WTC11 (cell line): ENCODE data around the gene COLEC12. TPM values are rescaled to one million over a fixed set of nuclear protein-coding genes. Genes with fewer than 3 reads are reported as not detected.

Experiments
- ATAC-seq: fragments of 200-7000 bp; cut with Tn5 transposase; 2 replicates; pipeline ENCODE4 v1.10.0; 2021; ENCODE audit warnings: mild to moderate bottlenecking, moderate library complexity
- CTCF ChIA-PET: fragments of 300-600 bp; sonication (Branson Sonifier 250); formaldehyde crosslinking; loops from one replicate; lab custom pipeline; 2021; ENCODE audit warnings: antibody characterized with exemption; lab: Charles Lee
- POLR2A ChIA-PET: fragments of 350-600 bp; sonication (Branson Sonifier 250); formaldehyde crosslinking; loops from one replicate; lab custom pipeline; 2021; ENCODE audit warnings: antibody characterized with exemption; lab: Charles Lee
- DNase-seq: peaks from one replicate; pipeline ENCODE4 v3.0.0; 2021; ENCODE audit warnings: low spot score
- H3K27ac Mint-ChIP-seq: 2 replicates; pipeline ENCODE4 v1.8.0; 2021; ENCODE audit warnings: mixed read lengths
- H3K27me3 Mint-ChIP-seq: 2 replicates; pipeline ENCODE4 v1.8.0; 2021; ENCODE audit warnings: low read depth, mild to moderate bottlenecking, moderate library complexity, mixed read lengths
- H3K36me3 Mint-ChIP-seq: 2 replicates; pipeline ENCODE4 v1.8.0; 2021; ENCODE audit warnings: mixed read lengths
- H3K4me1 Mint-ChIP-seq: 2 replicates; pipeline ENCODE4 v1.8.0; 2022; ENCODE audit warnings: mixed read lengths
- H3K4me3 Mint-ChIP-seq: 2 replicates; pipeline ENCODE4 v1.8.0; 2021; ENCODE audit warnings: mild to moderate bottlenecking, moderate library complexity, mixed read lengths
- H3K9me3 Mint-ChIP-seq: 2 replicates; pipeline ENCODE4 v1.8.0; 2021; ENCODE audit warnings: mixed read lengths
- ELF4 ChIP-seq: sonication (generic); formaldehyde crosslinking; IDR thresholded peaks from 2 replicates; pipeline ENCODE4 v1.8.1; 2022; ENCODE audit warnings: low read depth, mild to moderate bottlenecking, moderate library complexity, missing genetic modification reagents
- FOXP1 ChIP-seq: sonication (generic); formaldehyde crosslinking; IDR thresholded peaks from 2 replicates; pipeline ENCODE4 v1.8.0; 2022; ENCODE audit warnings: missing genetic modification reagents, mild to moderate bottlenecking, moderate library complexity, borderline replicate concordance
- GRHL2 ChIP-seq: fragments of 250-450 bp; sonication (Bioruptor Pico); IDR thresholded peaks from 2 replicates; pipeline ENCODE4 v1.8.0; 2022; ENCODE audit warnings: mild to moderate bottlenecking, moderate library complexity; ENCODE audit not compliant: insufficient replicate concordance, severe bottlenecking
- GTF2I ChIP-seq: fragments of 250-450 bp; sonication (Bioruptor Pico); conservative IDR thresholded peaks from 2 replicates; pipeline ENCODE4 v1.4.0; 2021; ENCODE audit warnings: mild to moderate bottlenecking
- NR3C1 ChIP-seq: sonication (generic); formaldehyde crosslinking; conservative IDR thresholded peaks from 2 replicates; pipeline ENCODE4 v1.8.1; 2023; ENCODE audit warnings: low read depth, mild to moderate bottlenecking, missing genetic modification reagents
- PRRX2 ChIP-seq: fragments of 250-450 bp; sonication (Bioruptor Pico); IDR thresholded peaks from 2 replicates; pipeline ENCODE4 v1.8.0; 2021; ENCODE audit warnings: mild to moderate bottlenecking
- TEAD1 ChIP-seq: sonication (generic); formaldehyde crosslinking; IDR thresholded peaks from 2 replicates; pipeline ENCODE4 v1.8.0; 2022; ENCODE audit warnings: mild to moderate bottlenecking, missing genetic modification reagents
- TP53 ChIP-seq: sonication (generic); formaldehyde crosslinking; IDR thresholded peaks from 2 replicates; pipeline ENCODE4 v1.8.1; 2023; ENCODE audit warnings: mild to moderate bottlenecking, missing genetic modification reagents
- ZNF138 ChIP-seq: sonication (generic); formaldehyde crosslinking; conservative IDR thresholded peaks from 2 replicates; pipeline ENCODE4 v1.8.1; 2022; ENCODE audit warnings: mild to moderate bottlenecking, moderate library complexity, missing genetic modification reagents
- total RNA-seq: library from RNA; stranded (reverse); gene quantifications from 3 replicates; pipeline ENCODE4 v1.2.3, GENCODE V29; 2021
- TF ChIP-seq, protein P1 (sequence below): sonication (generic); formaldehyde crosslinking; IDR thresholded peaks from 2 replicates; pipeline ENCODE4 v1.8.1; 2023; ENCODE audit warnings: mild to moderate bottlenecking, missing genetic modification reagents
- TF ChIP-seq, protein P2 (sequence below): sonication (generic); formaldehyde crosslinking; IDR thresholded peaks from 2 replicates; pipeline ENCODE4 v1.8.1; 2023; ENCODE audit warnings: mild to moderate bottlenecking, missing genetic modification reagents, moderate library complexity
- TF ChIP-seq, protein P3 (sequence below): sonication (generic); formaldehyde crosslinking; IDR thresholded peaks from 2 replicates; pipeline ENCODE4 v1.8.1; 2023; ENCODE audit warnings: mild to moderate bottlenecking, missing genetic modification reagents
- TF ChIP-seq, protein P4 (sequence below): sonication (generic); formaldehyde crosslinking; IDR thresholded peaks from 2 replicates; pipeline ENCODE4 v1.8.1; 2022; ENCODE audit warnings: mild to moderate bottlenecking, moderate library complexity, missing genetic modification reagents
- TF ChIP-seq, protein P5 (sequence below): sonication (generic); formaldehyde crosslinking; IDR thresholded peaks from 2 replicates; pipeline ENCODE4 v1.8.0; 2023; ENCODE audit warnings: missing genetic modification reagents, mild to moderate bottlenecking, borderline replicate concordance
- TF ChIP-seq, protein P6 (sequence below): fragments of 200-600 bp; IDR thresholded peaks from 2 replicates; pipeline ENCODE4 v1.8.0; 2022; ENCODE audit warnings: antibody characterized with exemption
- TF ChIP-seq, protein P7 (sequence below): fragments of 250-450 bp; sonication (Bioruptor Pico); IDR thresholded peaks from 2 replicates; pipeline ENCODE4 v1.9.0; 2021; ENCODE audit warnings: moderate library complexity, mild to moderate bottlenecking, inconsistent platforms, borderline replicate concordance

Gene COLEC12
- total RNA-seq, 1 experiment from 2014 or later, result 0.48 TPM

DNA sequence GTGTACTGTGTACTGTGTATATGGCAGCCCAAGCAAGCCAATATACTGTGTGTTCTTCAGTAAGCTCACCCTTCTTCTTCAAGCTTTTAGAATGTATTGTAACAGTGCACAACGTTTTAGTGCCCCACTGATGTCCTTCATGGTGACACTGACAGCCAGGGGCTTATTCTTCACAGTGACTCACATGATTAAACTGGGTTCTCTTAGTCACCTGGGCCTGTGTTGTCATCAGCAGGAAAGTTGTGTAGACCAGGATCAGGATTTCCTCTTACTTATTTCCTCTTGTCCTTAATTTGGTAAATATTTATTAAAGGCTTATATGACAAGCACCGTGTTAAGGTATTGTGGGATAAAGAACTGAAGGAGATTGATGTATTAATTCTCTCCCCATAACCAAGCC is 164.8 kb downstream of the COLEC12 start:
- H3K27ac Mint-ChIP-seq, result no peak overlapping the region
- CTCF ChIA-PET, result no interaction called here
- POLR2A ChIA-PET, result no interaction called here

DNA sequence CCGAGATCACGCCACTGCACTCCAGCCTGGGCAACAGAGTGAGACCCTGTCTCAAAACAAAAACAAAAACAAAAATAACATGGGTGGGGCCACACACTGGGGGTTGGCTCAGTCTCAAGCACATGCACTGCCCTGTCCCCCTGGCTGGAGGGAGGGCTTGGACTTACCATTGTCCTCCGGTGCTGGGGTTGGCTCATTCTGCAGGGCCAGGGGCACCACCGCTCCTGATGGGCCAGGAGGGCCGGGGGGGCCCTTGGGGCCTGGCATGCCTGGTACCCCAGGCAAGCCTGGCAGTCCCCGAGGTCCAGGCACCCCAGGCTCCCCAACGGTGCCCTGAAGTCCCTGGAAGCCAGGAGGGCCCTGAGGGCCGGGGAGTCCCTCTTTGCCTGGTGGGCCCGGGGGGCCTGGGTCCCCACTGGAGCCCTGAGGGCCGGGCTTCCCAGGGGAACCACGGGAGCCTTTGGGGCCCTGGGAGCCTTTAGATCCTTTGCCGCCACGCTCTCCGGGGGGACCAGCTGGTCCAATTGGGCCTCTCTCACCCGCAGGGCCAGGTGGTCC is 165.8 kb downstream of the COLEC12 start:
- H3K4me1 Mint-ChIP-seq, result no peaks in the 10 kb centered on the region; the same call in 1 of the 2 replicates
- no peak for ATAC-seq

More for the DNA sequence above, 164.8 kb downstream of the COLEC12 start:
- no peak for TF ChIP-seq TEAD1 (CRISPR knock-in tag)
- TF ChIP-seq, all 79 proteins: peak for 0
- Mint-ChIP-seq H3K4me3 (no peak overlapping the region), H3K4me1 (no peaks in the 10 kb centered on the region; the same call in 1 of the 2 replicates), H3K27me3 (no peaks in the 10 kb centered on the region), H3K36me3 (no peaks in the 10 kb centered on the region), H3K9me3 (no peaks in the 10 kb centered on the region)
- DNase-seq (no peak), ATAC-seq (no peak)

More for the DNA sequence above, 165.8 kb downstream of the COLEC12 start:
- no peak overlapping the region for H3K27ac Mint-ChIP-seq
- H3K36me3 Mint-ChIP-seq, result no peaks in the 10 kb centered on the region
- H3K9me3 Mint-ChIP-seq, result no peaks in the 10 kb centered on the region
- no peaks in the 10 kb centered on the region for H3K27me3 Mint-ChIP-seq
- TF ChIP-seq, protein P1, sequence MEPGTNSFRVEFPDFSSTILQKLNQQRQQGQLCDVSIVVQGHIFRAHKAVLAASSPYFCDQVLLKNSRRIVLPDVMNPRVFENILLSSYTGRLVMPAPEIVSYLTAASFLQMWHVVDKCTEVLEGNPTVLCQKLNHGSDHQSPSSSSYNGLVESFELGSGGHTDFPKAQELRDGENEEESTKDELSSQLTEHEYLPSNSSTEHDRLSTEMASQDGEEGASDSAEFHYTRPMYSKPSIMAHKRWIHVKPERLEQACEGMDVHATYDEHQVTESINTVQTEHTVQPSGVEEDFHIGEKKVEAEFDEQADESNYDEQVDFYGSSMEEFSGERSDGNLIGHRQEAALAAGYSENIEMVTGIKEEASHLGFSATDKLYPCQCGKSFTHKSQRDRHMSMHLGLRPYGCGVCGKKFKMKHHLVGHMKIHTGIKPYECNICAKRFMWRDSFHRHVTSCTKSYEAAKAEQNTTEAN, result no peak
- TF ChIP-seq PRRX2, result no peak
- TF ChIP-seq, protein P2, sequence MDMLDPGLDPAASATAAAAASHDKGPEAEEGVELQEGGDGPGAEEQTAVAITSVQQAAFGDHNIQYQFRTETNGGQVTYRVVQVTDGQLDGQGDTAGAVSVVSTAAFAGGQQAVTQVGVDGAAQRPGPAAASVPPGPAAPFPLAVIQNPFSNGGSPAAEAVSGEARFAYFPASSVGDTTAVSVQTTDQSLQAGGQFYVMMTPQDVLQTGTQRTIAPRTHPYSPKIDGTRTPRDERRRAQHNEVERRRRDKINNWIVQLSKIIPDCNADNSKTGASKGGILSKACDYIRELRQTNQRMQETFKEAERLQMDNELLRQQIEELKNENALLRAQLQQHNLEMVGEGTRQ (CRISPR knock-in tag), result no peak
- TF ChIP-seq ZNF138 (CRISPR knock-in tag), result no peak
- no peak for TF ChIP-seq GRHL2 (CRISPR knock-in tag)
- no peak for TF ChIP-seq ELF4
- no peak for TF ChIP-seq NR3C1 (CRISPR knock-in tag)
- no peak for TF ChIP-seq TP53 (CRISPR knock-in tag)
- TF ChIP-seq GTF2I (CRISPR knock-in tag), result no peak
- TF ChIP-seq, protein P3, sequence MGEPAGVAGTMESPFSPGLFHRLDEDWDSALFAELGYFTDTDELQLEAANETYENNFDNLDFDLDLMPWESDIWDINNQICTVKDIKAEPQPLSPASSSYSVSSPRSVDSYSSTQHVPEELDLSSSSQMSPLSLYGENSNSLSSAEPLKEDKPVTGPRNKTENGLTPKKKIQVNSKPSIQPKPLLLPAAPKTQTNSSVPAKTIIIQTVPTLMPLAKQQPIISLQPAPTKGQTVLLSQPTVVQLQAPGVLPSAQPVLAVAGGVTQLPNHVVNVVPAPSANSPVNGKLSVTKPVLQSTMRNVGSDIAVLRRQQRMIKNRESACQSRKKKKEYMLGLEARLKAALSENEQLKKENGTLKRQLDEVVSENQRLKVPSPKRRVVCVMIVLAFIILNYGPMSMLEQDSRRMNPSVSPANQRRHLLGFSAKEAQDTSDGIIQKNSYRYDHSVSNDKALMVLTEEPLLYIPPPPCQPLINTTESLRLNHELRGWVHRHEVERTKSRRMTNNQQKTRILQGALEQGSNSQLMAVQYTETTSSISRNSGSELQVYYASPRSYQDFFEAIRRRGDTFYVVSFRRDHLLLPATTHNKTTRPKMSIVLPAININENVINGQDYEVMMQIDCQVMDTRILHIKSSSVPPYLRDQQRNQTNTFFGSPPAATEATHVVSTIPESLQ, result no peak
- TF ChIP-seq, protein P4, sequence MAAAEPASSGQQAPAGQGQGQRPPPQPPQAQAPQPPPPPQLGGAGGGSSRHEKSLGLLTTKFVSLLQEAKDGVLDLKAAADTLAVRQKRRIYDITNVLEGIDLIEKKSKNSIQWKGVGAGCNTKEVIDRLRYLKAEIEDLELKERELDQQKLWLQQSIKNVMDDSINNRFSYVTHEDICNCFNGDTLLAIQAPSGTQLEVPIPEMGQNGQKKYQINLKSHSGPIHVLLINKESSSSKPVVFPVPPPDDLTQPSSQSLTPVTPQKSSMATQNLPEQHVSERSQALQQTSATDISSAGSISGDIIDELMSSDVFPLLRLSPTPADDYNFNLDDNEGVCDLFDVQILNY (CRISPR knock-in tag), result no peak
- TF ChIP-seq, protein P5, sequence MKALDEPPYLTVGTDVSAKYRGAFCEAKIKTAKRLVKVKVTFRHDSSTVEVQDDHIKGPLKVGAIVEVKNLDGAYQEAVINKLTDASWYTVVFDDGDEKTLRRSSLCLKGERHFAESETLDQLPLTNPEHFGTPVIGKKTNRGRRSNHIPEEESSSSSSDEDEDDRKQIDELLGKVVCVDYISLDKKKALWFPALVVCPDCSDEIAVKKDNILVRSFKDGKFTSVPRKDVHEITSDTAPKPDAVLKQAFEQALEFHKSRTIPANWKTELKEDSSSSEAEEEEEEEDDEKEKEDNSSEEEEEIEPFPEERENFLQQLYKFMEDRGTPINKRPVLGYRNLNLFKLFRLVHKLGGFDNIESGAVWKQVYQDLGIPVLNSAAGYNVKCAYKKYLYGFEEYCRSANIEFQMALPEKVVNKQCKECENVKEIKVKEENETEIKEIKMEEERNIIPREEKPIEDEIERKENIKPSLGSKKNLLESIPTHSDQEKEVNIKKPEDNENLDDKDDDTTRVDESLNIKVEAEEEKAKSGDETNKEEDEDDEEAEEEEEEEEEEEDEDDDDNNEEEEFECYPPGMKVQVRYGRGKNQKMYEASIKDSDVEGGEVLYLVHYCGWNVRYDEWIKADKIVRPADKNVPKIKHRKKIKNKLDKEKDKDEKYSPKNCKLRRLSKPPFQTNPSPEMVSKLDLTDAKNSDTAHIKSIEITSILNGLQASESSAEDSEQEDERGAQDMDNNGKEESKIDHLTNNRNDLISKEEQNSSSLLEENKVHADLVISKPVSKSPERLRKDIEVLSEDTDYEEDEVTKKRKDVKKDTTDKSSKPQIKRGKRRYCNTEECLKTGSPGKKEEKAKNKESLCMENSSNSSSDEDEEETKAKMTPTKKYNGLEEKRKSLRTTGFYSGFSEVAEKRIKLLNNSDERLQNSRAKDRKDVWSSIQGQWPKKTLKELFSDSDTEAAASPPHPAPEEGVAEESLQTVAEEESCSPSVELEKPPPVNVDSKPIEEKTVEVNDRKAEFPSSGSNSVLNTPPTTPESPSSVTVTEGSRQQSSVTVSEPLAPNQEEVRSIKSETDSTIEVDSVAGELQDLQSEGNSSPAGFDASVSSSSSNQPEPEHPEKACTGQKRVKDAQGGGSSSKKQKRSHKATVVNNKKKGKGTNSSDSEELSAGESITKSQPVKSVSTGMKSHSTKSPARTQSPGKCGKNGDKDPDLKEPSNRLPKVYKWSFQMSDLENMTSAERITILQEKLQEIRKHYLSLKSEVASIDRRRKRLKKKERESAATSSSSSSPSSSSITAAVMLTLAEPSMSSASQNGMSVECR (CRISPR knock-in tag), result no peak
- TF ChIP-seq, protein P6, sequence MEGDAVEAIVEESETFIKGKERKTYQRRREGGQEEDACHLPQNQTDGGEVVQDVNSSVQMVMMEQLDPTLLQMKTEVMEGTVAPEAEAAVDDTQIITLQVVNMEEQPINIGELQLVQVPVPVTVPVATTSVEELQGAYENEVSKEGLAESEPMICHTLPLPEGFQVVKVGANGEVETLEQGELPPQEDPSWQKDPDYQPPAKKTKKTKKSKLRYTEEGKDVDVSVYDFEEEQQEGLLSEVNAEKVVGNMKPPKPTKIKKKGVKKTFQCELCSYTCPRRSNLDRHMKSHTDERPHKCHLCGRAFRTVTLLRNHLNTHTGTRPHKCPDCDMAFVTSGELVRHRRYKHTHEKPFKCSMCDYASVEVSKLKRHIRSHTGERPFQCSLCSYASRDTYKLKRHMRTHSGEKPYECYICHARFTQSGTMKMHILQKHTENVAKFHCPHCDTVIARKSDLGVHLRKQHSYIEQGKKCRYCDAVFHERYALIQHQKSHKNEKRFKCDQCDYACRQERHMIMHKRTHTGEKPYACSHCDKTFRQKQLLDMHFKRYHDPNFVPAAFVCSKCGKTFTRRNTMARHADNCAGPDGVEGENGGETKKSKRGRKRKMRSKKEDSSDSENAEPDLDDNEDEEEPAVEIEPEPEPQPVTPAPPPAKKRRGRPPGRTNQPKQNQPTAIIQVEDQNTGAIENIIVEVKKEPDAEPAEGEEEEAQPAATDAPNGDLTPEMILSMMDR, result no peak
- no peak for TF ChIP-seq FOXP1 (CRISPR knock-in tag)
- TF ChIP-seq, protein P7, sequence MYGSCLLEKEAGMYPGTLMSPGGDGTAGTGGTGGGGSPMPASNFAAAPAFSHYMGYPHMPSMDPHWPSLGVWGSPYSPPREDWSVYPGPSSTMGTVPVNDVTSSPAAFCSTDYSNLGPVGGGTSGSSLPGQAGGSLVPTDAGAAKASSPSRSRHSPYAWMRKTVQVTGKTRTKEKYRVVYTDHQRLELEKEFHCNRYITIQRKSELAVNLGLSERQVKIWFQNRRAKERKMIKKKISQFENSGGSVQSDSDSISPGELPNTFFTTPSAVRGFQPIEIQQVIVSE (CRISPR knock-in tag), result no peak
- no peak for DNase-seq
- ChIA-PET POLR2A (no interaction called here), CTCF (no interaction called here)
- H3K4me3 Mint-ChIP-seq, result no peak overlapping the region
